GM21619 (cell line): ENCODE results near the gene NDUFA11.
"Not testable (repeated sequence)": the region's sequence is repeated elsewhere in the genome, so short reads cannot be mapped to it uniquely, and the experiment has no call there.

Source experiments
- ATAC-seq: cut with Tn5 transposase; IDR thresholded peaks from one replicate; pipeline ENCODE4 v1.9.1; 2021; ENCODE audit not compliant: unreplicated experiment

The NDUFA11 gene

DNA sequence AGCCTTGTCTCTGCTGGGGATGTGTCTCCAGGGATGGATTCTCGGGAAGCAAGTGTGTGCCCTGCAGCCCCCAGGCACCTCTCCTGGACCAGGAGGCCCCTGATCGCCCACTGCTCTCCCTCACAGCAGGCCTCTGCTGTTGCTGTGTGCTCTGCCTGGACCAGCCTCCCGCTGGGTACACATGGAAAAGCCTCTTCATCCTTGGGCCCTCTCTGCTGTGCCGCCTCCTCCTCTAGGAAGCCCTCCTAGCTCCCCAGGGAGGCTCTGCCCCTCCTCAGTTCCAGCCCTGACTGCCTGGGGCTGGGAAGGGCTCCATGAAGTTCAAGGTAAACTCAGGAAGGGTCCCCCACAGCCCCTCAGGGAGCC lies 12.0 kb downstream of the NDUFA11 start:
- no peak for ATAC-seq

DNA sequence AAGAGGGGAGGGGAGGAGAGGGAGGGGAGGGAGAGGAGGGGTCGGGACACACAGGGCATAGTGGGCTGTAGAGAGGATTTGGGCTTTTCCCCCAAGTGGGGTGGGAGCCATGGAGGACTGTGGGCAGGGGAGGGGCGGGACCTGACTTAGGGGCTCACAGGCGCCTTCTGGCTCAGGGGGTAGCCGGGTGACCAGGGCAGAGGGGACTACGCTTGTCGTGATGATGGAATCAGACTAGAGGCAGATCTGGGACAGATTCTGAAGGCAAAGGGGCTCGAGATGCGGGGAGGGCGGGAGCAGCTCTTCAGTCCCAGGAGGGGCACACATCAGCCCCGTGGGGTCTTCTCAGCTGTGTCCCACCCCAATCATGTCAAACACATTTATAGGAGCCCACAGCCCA lies 13.5 kb downstream of the NDUFA11 start:
- ATAC-seq, result no peak

DNA sequence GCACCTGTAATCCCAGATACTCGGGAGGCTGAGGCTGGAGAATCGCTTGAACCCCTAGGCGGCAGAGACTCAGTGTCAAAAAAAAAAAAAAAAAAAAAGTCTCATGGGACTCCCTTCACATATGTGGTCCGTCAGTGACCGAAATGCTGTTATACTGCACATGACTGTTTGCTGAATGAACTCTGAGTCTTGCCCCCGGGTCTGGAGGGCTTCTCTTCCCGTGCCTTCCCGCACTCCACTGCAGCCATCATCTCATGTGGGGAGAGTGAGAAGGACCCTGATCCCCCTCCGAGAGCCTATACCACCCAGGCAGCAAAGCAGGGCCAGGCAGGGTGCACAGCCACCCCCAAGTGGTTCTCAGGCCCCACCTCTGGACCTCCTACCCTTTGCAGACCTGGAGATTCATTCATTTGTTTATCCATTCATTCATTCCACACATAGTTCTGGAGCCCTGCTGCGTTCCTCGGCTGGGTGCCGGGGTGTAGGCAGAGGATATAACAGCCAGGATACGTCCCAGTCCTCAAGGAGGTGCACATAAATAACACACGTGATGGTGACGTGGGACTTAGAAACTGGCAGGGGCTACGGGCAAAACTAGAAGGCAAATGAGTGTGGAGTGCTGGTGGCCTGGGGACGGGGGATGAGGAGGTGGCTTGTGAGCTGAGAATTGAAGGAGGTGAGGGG lies 14.2 kb downstream of the NDUFA11 start:
- ATAC-seq, result no peak

DNA sequence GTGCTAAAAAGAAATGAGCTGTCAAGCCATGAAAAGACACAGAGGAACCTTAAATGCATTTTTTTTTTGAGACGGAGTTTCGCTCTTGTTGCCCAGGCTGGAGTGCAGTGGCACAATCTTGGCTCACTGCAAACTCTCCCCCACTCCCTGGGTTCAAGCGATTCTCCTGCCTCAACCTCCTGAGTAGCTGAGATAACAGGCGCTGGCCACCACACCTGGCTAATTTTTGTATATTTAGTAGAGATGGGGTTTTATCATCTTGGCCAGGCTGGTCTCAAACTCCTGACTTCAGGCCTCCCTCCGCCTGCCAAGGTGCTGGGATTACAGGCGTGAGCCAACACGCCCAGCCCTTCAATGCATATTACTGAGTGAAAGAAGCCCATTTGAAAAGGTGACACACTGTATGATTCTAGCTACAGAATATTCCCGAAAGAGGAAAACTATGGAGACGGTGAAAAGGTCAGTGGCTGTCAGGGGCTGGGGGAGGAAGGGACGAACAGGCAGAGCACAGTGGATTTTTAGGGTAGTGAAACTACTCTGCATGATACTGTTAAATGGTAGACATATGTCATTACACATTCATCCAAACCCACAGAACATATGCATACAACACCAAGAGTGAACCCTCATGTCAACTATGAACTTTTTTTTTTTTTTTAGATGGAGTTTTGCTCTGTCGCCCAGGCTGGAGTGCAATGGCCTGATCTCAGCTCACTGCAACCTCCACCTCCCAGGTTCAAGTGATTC lies 19.4 kb downstream of the NDUFA11 start:
- not testable (repeated sequence) for ATAC-seq

DNA sequence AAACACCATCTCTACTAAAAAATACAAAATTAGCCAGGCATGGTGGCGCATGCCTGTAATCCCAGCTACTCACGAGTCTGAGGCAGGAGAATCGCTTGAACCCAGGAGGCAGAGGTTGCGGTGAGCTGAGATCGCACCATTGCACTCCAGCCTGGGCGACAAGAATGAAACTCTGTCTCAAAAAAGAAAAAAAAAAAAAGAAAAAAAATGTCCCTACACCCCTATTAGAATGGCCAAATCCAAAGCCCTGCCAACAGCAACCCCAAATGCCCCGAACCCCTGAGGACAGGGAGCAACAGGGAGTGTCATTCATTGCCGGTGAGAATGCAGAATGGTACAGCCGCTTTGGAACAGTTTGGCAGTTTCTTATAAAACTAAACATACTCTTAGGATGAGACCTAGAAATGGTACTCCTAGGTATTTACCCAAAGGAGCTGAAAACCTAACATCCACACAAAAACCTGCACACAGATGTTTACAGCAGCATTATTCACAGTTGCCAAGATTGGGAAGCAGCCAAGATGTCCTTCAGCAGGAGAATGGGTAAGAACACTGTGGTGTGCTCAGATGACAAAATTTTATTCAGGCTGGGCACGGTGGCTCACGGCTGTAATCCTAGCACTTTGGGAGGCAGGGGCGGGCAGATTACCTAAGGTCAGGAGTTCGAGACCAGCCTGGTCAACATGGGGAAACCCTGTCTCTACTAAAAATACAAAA lies 20.3 kb downstream of the NDUFA11 start:
- not testable (repeated sequence) for ATAC-seq

DNA sequence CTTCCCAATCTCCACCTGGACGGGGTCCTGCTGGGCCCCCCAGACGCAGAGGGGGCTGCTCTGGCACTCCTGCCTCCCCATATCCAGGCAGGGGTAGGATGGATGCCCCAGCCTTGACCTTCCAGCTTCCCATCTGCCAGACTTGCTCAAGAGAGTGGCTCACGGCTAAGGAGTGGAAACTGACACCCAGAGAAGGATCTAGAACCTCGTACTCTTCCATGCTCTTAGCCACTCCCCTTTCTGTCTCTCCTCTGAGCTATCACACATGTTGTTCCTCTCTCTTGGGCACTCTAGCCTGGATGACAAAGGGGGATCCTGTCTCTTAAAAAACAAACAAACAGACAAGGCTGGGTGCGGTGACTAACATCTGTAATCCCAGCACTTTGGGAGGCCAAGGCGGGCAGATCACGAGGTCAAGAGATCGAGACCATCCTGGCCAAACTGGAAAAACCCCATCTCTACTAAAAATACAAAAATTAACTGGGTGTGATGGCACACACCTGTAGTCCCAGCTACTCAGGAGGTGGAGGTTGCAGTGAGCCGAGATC lies 21.1 kb downstream of the NDUFA11 start:
- ATAC-seq, result no peak

DNA sequence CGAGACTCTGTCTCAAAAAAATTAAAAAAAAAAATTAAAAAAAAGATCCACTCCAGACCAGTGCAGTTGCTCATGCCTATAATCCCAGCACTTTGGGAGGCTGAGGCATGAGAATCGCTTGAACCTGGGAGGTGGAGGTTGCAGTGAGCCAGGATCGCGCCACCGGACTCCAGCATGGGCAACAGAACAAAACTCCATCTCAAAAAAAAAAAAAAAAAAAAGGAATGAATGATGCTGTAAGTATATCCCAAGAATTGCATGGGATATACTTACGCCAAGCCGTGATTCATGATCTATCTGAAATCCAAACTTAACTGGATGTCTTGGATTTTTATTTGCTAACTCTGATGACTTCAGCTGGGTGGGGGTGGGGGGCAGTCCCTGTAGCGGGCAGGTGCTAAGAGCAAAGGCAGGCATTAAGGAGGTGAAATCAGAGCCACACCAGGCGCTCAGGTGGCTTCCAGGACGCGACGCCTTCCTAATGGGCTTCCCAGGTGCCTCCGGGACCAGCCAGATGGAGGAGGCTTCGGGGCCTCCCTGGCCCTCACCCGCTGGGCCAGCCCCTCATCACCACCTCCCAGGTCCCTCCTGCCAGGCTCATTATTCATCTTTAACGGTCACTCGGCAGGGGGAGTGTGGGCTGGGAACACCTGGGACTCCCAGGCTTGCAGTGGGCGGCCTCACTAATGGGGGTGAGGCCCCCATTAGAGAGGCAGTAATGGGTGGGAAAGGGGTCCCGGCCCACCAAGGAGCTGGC lies 21.9 kb downstream of the NDUFA11 start:
- ATAC-seq, result no peak

DNA sequence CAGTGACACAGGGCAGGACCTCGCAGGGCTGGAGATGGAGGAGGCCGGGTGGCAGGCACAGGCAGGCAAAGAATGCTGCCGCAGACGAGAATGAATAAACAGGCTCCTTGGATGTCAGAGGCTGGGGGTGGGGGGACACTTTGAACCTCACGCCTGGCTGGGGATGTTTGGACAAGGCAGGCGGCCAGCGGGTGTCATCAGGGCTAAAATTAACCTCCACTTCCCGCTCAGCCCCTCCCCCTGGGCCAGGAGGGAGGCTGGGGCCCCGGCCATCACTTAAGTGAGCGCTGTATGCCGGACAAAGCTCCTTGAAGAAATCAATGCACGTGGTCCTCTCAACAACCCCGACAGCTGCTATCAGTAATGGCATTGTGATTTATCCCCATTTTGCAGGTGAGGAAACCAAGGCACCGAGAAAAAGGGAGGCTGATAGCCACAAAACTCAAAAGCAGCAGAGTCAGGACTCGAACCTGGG lies 22.9 kb downstream of the NDUFA11 start:
- ATAC-seq, result no peak

DNA sequence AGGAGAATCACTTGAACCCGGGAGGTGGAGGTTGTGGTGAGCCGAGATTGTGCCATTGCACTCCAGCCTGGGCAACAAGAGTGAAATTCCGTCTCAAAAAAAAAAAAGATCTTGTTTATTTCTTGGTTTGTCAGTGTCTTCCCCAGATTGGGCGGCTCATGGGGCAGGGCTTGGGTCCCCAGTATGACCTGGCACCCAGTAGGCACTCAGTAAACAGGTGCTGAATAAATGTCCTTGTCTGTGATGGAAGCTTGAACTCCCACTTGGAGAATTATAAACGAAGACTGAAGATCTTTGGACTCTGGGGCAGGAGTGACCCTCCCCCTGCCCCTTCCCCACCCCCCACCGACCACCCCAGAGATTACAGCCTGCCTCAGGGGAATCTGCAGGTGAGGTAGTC lies 23.4 kb downstream of the NDUFA11 start:
- no peak for ATAC-seq

DNA sequence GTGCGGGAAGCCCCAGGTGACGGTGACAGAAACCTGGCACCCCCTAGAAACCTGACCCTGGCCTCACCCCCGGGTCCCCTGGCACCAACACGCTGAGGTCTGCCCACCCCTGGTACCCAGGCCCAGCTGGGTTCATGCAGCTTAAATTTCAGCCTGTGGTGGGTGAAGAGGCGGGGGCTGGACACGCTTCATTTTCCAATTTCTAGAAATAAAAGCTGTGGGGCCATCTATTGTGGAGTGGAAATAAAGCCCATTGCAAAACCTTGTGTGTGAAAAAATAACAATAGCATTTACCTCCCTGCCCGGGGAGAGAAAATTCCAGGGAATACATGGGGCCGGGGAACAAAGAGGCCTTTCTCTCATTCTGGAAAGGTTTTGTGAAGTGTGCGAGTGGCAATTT lies 25.7 kb downstream of the NDUFA11 start:
- no peak for ATAC-seq

DNA sequence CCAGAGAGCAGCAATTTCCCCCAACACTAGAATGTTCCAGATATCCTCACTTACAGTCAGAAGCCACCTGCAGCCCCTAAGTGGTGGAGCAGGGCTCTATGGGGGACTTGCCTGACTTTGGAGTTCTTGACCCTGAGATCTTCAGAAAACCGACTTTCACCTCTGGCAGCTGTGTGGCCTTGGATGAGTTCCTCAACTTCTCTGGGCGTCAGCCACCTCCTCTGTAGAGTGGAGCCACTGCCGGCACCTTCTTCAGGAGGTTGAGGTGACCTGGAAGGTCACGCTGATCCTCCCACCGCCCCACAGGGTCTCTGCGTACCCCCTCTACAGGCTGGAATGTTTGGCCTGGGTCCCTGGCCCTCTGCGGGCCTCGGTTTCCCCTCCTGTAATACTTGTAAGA lies 26.2 kb downstream of the NDUFA11 start:
- no peak for ATAC-seq

DNA sequence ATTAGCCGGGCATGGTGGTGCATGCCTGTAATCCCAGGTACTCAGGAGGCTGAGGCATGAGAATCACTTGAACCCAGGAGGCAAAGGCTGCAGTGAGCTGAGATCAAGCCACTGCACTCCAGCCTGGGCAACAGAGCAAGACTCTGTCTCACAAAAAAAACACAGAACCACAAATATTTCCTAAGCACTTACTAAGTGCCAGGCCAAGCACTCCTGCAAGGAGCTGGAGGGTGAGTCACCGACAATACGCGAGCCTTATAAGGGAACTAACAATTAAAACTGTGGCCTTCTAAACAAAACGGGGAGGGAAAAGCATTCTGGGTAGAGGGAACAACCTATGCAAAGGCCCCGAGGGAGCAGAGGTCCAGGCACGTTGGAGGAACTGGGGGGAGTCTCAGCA lies 29.1 kb downstream of the NDUFA11 start:
- not testable (repeated sequence) for ATAC-seq

DNA sequence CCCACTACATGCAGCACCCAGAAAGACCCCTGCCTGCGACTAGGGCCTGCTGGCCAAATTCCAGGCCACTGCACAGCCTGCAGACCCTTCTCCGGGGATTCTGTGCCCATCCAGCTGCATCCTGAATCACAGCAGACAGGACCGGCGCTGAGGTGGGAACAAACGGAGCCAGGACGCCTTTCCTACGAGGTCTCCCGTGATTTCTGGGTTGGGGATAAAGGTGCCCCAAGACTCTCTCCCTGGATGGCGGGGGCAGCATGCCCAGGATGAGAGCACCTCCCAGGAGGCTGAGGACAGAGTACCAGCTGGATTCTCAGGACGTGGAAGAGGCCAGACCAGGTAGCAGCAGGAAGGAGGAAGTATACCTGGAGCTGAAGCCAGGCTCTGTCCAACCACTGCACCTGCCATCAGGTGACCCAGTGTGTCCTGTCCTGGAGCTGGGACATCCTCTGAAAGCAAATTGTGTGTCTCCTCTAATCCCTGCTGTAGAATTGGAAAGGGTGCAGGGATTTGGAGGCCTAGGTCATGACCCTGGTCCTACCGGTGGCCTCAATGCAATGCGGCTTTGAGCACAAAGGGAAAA lies 29.9 kb downstream of the NDUFA11 start:
- no peak for ATAC-seq

DNA sequence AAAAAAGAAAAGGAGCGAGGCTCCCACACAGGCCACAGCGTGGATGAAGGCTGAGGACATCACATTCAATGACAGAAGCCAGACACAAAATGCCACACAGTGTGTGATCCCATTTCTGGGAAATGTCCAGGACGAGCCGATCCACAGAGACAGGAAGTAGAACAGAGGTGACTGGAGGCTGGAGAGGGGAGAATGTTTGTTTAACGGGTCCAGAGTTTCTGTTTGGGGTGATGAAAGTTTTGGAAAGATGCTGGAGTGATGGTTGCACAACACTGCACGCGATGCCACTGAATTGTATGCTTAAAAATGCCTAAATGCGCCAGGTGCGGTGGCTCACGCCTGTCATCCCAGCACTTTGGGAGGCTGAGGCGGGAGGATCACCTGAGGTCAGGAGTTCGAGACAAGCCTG lies 32.6 kb downstream of the NDUFA11 start:
- ATAC-seq, result no peak

DNA sequence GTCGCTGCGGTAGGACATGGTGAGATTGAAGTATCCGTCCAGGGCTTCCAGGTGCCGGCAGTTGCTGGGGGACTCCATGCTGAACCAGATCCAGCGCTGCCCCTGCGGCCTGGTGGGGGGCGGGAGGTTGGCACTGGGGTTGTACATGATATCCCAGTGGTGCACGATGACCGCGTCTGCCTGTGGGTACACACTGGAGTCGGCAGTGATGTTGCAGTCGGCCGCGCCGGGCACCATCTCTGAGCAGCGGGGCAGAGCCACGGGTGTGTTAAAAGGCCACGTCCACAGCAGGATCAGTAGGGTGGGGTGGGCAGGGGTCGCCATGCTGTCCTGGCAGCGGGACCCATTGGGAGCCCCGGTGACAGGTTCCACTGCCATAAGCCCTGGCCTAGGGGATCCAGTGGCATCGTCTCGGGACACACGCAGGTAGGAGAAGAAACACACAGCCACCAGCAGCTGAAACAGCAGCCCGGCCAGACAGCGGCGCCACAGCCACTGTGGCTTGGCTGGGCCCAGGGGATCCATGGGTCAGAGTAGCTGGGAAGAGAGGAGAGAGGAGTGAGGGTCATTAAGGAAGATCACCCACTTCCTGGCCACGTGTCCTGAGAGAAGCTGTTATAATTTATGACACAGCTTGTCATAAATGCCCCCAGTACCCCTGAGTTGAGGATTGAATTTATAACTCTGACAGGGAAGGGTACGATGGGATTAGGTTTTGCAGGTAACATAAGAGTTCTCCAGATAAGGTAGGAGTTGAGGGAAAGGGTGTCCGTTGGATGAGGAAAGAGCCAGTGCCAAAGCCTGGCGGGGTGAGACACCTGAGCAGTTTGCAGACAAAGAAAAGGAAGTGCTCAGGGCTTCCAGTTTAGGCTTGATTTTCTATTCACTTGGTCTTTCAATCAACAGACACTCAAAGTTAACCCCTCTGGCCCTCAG lies 36.1 kb downstream of the NDUFA11 start:
- no peak for ATAC-seq

DNA sequence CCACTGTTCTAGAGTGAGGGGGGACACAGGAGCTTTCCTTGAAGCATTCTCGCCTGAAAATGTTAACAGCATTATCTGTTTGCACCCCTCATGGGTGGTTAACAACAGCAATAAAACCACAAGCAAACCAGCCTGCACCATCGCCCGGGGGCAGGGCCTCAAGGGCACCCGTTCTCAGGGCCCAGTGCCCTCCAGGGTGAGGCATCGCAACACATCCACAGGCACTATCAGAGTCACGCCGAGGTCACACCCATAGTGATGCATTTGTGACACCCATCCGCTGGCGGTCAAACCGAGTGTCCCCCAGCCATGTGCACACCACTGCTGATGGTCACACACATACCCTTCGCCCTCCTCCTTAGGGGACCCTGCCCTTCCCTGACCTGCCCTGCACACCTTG lies 37.8 kb downstream of the NDUFA11 start:
- ATAC-seq, result no peak

DNA sequence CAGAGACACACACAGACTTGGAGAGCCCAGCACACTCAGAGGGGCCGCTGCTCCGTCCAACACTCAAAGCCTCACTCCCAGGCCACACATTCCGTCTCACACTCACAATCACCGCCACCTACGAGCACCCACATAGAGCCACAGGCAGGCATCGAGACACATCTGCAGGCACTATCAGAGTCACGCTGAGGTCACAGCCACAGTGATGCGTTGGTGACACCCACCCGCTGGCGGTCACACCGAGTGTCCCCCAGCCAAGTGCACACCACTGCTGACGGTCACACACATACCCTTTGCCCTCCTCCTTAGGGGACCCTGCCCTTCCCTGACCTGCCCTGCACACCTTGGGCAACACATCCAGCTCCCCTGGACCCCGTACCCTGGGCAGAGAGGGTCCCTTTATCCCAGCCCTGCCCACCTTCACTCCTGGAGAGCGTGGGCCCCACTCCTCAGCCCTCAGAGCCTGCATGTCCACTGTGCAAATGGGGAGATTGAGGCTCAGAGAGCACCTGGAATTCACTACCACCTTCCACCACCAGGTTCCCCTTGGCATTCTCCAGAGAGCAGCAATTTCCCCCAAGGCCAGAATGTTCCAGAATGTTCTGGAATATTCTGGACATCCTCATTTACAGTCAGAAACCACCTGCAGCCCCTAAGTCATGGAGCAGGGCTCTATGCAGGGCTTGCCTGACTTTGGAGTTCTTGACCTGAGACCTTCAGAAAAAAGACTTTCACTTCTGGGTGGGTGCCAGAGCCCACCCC lies 38.7 kb downstream of the NDUFA11 start:
- ATAC-seq, result no peak

DNA sequence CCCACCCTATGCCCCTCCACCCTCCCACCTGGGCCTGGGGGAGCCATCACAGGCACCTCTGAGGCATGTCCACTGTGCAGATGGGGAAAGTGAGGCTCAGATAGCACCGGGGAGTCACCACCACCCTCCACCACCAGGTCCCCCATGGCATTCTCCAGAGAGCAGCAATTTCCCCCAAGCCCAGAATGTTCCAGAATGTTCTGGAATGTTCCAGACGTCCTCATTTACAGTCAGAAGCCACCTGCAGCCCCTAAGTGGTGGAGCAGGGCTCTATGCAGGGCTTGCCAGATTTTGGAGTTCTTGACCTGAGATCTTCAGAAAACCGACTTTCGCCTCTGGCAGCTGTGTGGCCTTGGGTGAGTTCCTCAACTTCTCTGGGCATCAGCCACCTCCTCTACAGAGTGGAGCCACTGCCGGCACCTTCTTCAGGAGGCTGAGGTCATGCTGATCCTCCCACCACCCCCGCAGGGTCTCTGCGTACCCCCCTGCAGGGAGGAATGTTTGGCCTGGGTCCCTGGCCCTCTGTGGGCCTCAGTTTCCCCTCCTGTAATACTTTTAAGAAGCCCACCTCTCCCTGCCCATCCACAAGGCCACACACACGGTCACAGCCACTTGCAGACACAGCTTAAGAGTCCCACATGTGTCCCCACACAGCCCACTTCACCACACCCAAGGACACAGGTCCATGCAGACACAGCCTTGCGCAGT lies 39.4 kb downstream of the NDUFA11 start:
- ATAC-seq, result no peak
